ENCODE measurements around the gene PTCD3. TPM values are rescaled to one million over a fixed set of nuclear protein-coding genes. Genes with fewer than 3 reads are reported as not detected.
A peak's percentile ranks its signal among the peaks of the same experiment; 100 is the strongest.

Gene PTCD3
- total and polyA plus RNA-seq, 12 donors: 34.8 to 332 (median 112) TPM

GRCh38 chr2:86079981-86080911 lies 25.8 kb upstream of the PTCD3 start:
- WGBS, 4 donors: 35 to 39% (median 36%) methylated on average over 9 to 14 of the region's 14 CpGs

GRCh38 chr2:86081724-86082123 lies 24.3 kb upstream of the PTCD3 start:
- 49 to 62% (median 54%) methylated on average over 3 to 4 of the region's 4 CpGs for WGBS, 4 donors
- Histone ChIP-seq H3K4me1 (replicated peaks in 1 of 2) (peaks cover 0 to 9% of the 10 kb centered on the region in 2 donors), H3K9me3 (replicated peaks in 1 of 3) (no peaks in the 10 kb centered on the region), H3K27ac (peak overlapping the region in 1 of 5 donors; percentile 37), H3K36me3 (replicated peaks in 1 of 2) (peaks cover 0 to 20% of the 10 kb centered on the region in 2 donors), H3K4me3 (no peak overlapping the region), H3K27me3 (no peaks in the 10 kb centered on the region)
- intact Hi-C loops (cut with DNase I): loop anchor here in 1 of 2 donors (10.0 kb wide), 1 partner anchor 427 kb away; no protein-coding TSS in a partner anchor
- TF ChIP-seq CTCF (IDR thresholded peaks at IDR 0.05): no peak
- no peak for TF ChIP-seq POLR2A (IDR thresholded peaks at IDR 0.05)
- peak in 6 of 7 donors; percentile 66 to 81 (median 76) for DNase-seq

More at GRCh38 chr2:86079981-86080911, 25.8 kb upstream of the PTCD3 start:
- TF ChIP-seq POLR2A (IDR thresholded peaks at IDR 0.05) (no peak), CTCF (IDR thresholded peaks at IDR 0.05) (peak; percentile 74 to 90 (median 80))
- Histone ChIP-seq H3K27ac (peak overlapping the region in 1 of 5 donors; percentile 36), H3K4me1 (replicated peaks in 1 of 2) (peaks cover 0 to 9% of the 10 kb centered on the region in 2 donors), H3K4me3 (no peak overlapping the region), H3K27me3 (no peaks in the 10 kb centered on the region), H3K9me3 (replicated peaks in 1 of 3) (no peaks in the 10 kb centered on the region), H3K36me3 (replicated peaks in 1 of 2) (peaks cover 0 to 21% of the 10 kb centered on the region in 2 donors)
- intact Hi-C loops (cut with DNase I): loop anchor here (2.0 to 10.0 kb wide), 5 partner anchors 55 to 425 kb away; partner anchors contain the start of gene ST3GAL5 (in 1 of the 2)
- DNase-seq: peak; percentile 81 to 94 (median 91)

GRCh38 chr2:86082756-86083155 lies 23.3 kb upstream of the PTCD3 start:
- H3K9me3 ChIP-seq (replicated peaks in 1 of 3): no peaks in the 10 kb centered on the region
- H3K36me3 ChIP-seq (replicated peaks in 1 of 2): peaks cover 0 to 20% of the 10 kb centered on the region in 2 donors
- DNase-seq: no peak
- H3K4me3 ChIP-seq: no peak overlapping the region
- H3K27ac ChIP-seq: peak overlapping the region in 1 of 5 donors; percentile 13
- H3K4me1 ChIP-seq (replicated peaks in 1 of 2): peaks cover 0 to 9% of the 10 kb centered on the region in 2 donors
- 65 to 84% (median 78%) methylated on average over 5 of the region's 5 CpGs for WGBS, 4 donors
- H3K27me3 ChIP-seq: no peaks in the 10 kb centered on the region
- intact Hi-C loops (cut with DNase I): loop anchor here in 1 of 2 donors (10.0 kb wide), 1 partner anchor 428 kb away; no protein-coding TSS in a partner anchor
- no peak for TF ChIP-seq CTCF (IDR thresholded peaks at IDR 0.05)
- no peak for TF ChIP-seq POLR2A (IDR thresholded peaks at IDR 0.05)
